ENCODE data around the gene NAA35. TPM values are rescaled to one million over a fixed set of nuclear protein-coding genes. Genes with fewer than 3 reads are reported as not detected.

The NAA35 gene
- total and polyA plus RNA-seq, 9 of the 15 experiments (the other 6 are each of a cell fraction or from before 2014, with no cell fraction given): 17.7 to 43.9 (median 29.0) TPM

DNA sequence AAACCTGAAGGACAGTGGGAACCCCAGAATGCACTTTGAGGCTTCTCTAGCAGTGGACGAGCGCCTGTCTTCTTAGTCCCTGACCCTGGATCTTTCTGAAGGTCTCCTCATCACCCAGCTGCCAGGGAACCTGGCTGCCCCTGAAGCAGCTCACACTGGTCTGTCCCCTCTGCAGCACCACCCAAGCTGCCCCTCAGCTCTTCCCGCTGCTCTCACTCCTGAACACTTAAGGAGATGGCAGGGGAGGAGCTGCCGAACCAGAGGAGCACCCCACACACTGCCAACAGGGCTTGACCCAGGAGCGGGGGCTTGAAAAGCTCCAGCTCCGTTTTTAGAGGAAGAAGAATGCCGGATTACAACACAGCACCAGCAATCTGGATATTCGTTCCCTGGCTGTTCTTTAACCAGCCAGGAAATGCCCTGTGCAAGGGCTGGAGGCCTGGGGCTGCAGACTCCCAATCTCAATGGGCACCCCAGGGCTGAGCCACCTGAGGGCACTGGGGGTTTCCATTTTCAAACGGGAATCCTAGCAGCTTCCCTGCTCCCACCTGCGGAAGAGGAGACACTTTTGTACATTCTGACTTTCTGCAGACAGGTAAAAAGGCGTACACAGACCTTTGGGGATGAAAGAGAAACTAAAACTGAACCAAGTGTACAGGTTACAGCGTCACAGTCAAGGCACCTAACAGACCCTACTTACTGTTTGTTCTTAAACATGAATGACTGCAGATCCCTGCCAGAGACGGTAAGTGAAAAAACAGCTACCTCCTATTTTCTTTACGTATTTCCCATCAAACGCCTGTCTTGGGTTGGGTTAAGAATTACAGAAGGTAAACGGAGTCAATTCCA is 122.1 kb downstream of the NAA35 start:
- Histone ChIP-seq H3K4me3 (no peak overlapping the region), H3K9ac (ENCODE audit: insufficient read depth in 1 of 2, low read depth in 2 of 2, low read length in 2 of 2) (no peak overlapping the region), H3K36me3 (ENCODE audit: control insufficient read depth, insufficient read depth, low read length) (no peaks in the 10 kb centered on the region), H3K27me3 (ENCODE audit: control insufficient read depth in 2 of 2, insufficient read depth in 2 of 2, low read length in 2 of 2) (peaks cover 17 to 53% of the 10 kb centered on the region in 2 experiments), H3K9me1 (ENCODE audit: control insufficient read depth, insufficient read depth, low read length) (no peaks in the 10 kb centered on the region), H2AFZ (ENCODE audit: low read depth, low read length) (no peak overlapping the region), H3K27ac (ENCODE audit: extremely low read depth, low read depth, low read length) (no peak overlapping the region), H3K79me2 (ENCODE audit: control insufficient read depth, insufficient read depth, low read length) (no peaks in the 10 kb centered on the region), H3K9me3 (replicated peaks; ENCODE audit: control insufficient read depth, insufficient read depth, low read depth, low read length) (no peaks in the 10 kb centered on the region), H3K4me1 (replicated peaks in 1 of 2; ENCODE audit: control insufficient read depth in 2 of 2, insufficient read depth in 2 of 2, low read length in 2 of 2) (no peaks in the 10 kb centered on the region), H4K20me1 (replicated peaks; ENCODE audit: control insufficient read depth, insufficient read depth, low read length) (no peaks in the 10 kb centered on the region), H3K4me2 (ENCODE audit: insufficient read depth, low read length) (no peak overlapping the region)
- DNase-seq (ENCODE audit: extremely low read depth in 1 of 4, low spot score in 3 of 4) (no peak), ATAC-seq (no peak), FAIRE-seq (no peak)
- WGBS (ENCODE audit: insufficient coverage, low coverage, missing lambda C conversion rate): 0% methylated on average over 11 of the region's 16 CpGs
- BruUV-seq (replicated peaks): no TSS peak
- TF ChIP-seq FOXA1 (IDR thresholded peaks at IDR 0.05; ENCODE audit: borderline replicate concordance): no peak
- ChIA-PET CTCF (ENCODE audit: low intra/inter-chr PET ratio) (no interaction called here), POLR2A (no interaction called here)
- intact Hi-C loops (cut with micrococcal nuclease) (no loop called here), in situ Hi-C loops (cut with MboI) (no loop called here)

DNA sequence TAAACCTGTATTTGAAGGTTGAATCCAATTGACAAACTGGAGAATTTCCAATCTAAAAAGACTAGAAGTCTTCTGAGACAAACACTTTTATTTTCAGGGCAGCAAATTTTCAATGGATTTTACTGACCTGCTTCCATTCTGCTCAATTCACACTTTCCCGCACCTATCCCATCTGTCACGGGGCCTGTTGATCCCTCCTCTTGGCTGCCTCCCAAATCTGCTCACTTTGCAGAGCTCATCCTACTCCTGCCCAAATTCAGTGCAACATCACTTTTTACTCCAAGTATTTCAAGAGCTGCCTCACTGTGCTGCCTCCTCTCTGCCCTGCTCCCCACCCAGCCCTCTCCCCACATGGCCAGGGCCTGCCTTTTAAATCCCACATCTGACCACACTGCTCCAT is 123.3 kb downstream of the NAA35 start:
- ChIA-PET CTCF (ENCODE audit: low intra/inter-chr PET ratio) (no interaction called here), POLR2A (no interaction called here)
- TF ChIP-seq NFIC (IDR thresholded peaks at IDR 0.05) (peak; percentile 28; the same call in 1 of the 2 replicates), KDM1A (IDR thresholded peaks at IDR 0.05) (no peak)
- no peak for FAIRE-seq
- no peaks in the 10 kb centered on the region for H4K20me1 ChIP-seq (replicated peaks; ENCODE audit: control insufficient read depth, insufficient read depth, low read length)
- no peak overlapping the region for H3K9ac ChIP-seq (ENCODE audit: insufficient read depth in 1 of 2, low read depth in 2 of 2, low read length in 2 of 2)
- H3K4me3 ChIP-seq: no peak overlapping the region
- no peak overlapping the region for H3K4me2 ChIP-seq (ENCODE audit: insufficient read depth, low read length)
- no peak for ATAC-seq
- no peak overlapping the region for H2AFZ ChIP-seq (ENCODE audit: low read depth, low read length)
- no peaks in the 10 kb centered on the region for H3K36me3 ChIP-seq (ENCODE audit: control insufficient read depth, insufficient read depth, low read length)
- DNase-seq (ENCODE audit: extremely low read depth in 1 of 4, low spot score in 3 of 4): no peak
- in situ Hi-C loops (cut with MboI): no loop called here
- no peaks in the 10 kb centered on the region for H3K9me1 ChIP-seq (ENCODE audit: control insufficient read depth, insufficient read depth, low read length)
- intact Hi-C loops (cut with micrococcal nuclease): no loop called here
- no peaks in the 10 kb centered on the region for H3K79me2 ChIP-seq (ENCODE audit: control insufficient read depth, insufficient read depth, low read length)
- no TSS peak for BruUV-seq (replicated peaks)
- H3K27me3 ChIP-seq (ENCODE audit: control insufficient read depth in 2 of 2, insufficient read depth in 2 of 2, low read length in 2 of 2): peaks cover 18 to 58% of the 10 kb centered on the region in 2 experiments
- H3K9me3 ChIP-seq (replicated peaks; ENCODE audit: control insufficient read depth, insufficient read depth, low read depth, low read length): no peaks in the 10 kb centered on the region
- 0% methylated on average over 2 of the region's 2 CpGs for WGBS (ENCODE audit: insufficient coverage, low coverage, missing lambda C conversion rate)
- no peaks in the 10 kb centered on the region for H3K4me1 ChIP-seq (replicated peaks in 1 of 2; ENCODE audit: control insufficient read depth in 2 of 2, insufficient read depth in 2 of 2, low read length in 2 of 2)
- H3K27ac ChIP-seq (ENCODE audit: extremely low read depth, low read depth, low read length): no peak overlapping the region
